KG1 (cell line): ENCODE data around the gene MTHFR.

Experiments used
- DNase-seq: peaks from one replicate; lab custom pipeline; 2025; lab: John Stamatoyannopoulos, UW

The MTHFR gene

DNA sequence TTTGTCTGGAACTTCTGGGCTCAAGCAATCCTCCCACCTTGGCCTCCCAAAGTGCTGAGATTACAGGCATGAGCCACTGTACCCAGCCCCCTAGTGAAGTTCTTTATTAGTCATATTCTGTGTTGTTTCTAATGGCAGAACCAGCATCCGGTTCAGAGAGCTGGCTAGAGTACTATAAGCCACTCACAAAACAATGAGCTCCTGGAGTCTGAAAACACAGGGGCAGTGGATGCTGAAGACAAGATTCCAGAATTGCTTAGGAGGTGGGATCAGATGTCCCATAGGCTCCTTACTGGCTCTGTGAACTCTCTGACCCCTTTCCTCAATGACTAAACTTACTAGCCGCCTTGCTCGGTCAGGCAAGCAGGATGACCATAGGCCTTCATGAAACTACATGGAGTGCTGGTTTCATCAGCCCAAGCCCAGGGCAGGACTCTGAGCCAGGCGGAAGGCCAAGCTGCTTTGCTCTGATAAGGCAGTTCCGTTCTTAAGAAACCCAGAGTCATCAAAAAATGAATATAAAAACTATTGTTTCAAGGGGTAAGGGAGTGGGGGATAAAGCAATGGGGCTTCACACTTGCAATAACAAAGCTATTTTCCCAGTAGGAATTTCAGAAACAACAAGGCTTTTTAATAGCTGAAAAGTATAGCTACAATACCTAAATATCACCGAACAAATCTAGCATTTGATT is 8.1 kb downstream of the MTHFR start:
- DNase-seq: no peak

DNA sequence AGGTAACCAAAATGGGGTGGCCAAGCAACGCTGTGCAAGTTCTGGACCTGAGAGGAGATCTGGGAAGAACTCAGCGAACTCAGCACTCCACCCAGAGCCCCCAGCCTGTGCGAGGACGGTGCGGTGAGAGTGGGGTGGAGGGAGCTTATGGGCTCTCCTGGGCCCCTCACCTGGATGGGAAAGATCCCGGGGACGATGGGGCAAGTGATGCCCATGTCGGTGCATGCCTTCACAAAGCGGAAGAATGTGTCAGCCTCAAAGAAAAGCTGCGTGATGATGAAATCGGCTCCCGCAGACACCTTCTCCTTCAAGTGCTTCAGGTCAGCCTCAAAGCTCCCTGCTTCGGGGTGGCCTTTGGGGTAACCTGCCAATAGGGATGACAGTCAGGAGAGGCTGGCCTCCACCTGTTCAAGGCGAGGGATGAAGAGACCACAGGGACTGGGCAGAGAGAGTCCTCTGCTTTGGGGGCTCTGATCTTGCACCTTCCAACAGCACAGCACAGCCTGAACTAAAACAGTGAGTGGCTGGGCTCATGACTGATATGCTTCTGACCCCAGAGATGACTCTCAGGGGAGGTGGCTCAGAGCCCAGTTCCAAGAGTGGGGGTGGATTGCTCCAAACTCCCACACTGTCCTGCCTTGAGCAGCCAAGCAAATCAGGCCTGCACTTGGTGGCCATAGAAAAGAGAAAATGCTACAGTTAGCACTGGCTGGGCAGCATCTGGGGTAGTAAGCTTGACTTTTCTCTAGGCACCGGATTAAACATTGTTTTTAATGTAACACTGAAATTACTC is 9.5 kb downstream of the MTHFR start:
- no peak for DNase-seq

DNA sequence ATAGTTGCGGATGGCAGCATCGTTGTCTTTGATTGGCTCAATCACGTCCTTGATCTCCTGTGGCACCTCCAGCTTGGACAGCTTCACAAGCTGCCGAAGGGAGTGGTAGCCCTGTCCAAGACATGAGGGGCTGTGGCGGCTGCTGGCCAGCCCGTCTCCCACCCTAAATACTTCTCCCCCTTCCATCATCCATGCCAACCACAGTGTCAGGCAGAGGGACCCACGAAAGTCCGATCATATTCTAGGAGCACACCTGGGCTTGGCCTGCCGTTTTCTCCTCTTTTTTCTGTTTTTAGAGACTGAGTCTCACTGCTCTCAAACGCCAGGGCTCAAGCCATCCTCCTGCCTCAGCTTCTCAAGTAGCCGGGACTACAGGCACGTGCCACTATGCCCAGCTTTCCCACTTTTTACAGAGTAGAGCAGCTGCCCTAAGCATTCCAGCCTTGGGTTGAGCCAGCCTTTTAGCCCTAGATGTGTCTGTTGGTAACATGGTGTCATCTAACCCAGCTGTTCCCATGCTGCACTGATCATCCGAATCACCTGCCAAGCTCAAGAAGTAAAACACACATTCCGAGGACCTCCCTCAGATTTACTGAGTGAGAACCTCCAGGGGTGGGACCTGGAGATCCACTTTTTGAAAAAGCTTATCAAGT is 10.4 kb downstream of the MTHFR start:
- no peak for DNase-seq

DNA sequence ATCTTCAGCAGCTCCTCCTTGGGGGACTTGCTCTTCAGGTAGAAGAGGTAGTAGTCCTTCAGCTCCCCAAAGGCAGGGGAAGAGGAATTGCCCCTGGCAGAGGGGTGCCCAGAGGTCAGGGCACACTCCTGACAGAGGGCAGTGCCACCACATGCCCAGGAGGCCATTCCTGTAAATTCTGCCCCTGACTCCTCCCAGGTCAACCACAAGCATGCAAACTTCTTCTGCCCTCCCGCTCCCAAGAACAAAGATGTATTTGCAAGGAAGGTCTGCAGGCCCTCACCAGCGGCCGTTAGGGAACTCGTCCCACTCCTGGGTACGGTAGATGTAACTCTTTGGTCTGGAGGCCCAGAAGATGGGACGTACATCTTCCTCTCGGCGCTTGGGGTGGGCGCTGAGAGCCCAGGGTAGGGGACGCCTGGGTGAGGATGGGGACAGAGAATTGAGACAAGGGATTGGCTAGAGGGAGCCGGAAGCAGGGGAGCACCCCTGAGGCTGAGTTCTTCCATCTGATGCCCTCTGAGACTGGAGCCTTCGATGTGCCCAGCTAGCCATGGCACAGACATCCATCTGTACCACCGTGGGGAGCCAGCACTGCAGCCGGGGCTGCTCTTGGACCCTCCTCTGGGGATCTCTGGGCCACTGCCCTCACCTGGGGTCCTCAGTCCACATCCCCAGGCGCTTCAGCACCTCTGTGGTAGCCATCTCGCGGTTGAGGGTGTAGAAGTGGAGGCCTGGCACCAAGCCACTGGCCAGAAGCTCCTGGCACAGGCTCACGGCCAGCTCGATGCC is 11.1 kb downstream of the MTHFR start:
- no peak for DNase-seq

DNA sequence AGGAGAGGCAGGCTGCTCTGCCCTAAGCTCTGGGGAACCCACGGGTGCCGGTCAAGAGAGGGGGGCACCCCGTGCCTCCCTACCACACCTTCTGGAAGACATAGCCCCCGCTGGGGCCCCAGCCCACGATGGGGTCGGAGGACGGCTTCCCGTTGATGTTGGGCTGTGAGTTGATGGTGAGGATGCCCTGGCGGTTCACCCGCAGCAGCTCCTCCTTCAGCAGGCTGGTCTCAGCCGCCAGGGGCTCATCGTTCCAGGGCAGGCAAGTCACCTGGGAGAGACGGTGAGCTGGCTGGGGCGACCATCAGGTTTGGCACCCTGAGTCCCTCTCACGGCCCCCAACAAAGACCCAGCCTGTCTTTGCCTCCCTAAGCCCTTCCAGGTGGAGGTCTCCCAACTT is 11.9 kb downstream of the MTHFR start:
- no peak for DNase-seq

DNA sequence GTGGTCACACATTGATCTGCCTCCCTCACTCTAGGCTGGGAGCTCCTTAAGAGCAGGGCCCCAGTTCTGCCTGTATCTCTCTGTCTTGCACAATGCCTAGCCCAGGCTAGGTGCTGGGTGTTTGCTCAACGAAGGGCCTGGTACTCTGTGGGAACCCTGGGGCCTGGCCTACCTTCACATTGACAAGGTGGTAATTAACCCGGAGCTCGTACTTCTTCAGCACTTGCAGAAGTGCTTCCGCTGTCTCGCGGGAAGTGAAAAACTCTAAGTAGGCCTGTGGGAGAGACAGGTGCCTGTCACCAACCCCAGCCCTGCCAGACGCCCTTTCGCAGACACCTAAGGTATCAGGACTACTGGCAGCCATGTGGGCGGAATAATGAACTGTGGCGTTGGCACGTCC is 13.7 kb downstream of the MTHFR start:
- no peak for DNase-seq

DNA sequence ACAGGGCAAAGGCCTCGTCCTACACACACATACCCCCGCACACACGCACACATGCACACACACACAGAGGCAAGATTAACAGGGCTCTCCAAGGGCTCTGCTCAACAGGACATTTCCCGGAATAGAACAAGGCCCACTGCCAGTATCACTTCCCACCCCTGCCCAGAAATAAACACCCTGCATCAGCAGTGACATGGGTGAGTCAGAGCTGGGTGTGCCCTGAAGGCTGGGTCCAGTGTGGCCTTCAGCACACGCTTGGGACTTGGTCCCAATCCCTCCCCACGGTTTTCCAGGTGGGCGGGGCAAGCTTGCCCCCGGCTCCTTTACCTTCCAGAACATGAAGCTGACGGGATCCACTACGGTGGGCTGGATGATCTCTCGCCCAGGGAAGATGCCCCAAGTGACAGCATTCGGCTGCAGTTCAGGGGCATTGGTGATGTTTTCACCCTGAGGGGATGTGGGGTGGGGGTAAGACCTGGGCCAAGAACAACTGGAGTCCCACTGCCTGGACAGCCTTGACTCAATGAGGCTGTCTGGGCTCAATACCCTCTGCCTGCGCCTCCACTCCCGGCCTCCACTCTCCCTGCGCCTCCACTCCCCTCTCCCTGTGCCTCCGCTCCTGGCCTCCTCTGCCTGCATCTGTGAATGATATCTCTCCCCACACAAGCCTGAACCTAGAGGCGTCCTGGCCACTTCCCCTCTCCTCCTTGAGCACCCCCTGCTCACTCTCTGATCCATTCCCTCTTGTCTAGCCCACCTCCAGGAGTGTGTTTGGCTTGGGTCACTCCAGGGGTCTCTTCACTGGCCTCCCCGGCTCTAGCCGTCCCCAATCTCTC is 14.7 kb downstream of the MTHFR start:
- no peak for DNase-seq

DNA sequence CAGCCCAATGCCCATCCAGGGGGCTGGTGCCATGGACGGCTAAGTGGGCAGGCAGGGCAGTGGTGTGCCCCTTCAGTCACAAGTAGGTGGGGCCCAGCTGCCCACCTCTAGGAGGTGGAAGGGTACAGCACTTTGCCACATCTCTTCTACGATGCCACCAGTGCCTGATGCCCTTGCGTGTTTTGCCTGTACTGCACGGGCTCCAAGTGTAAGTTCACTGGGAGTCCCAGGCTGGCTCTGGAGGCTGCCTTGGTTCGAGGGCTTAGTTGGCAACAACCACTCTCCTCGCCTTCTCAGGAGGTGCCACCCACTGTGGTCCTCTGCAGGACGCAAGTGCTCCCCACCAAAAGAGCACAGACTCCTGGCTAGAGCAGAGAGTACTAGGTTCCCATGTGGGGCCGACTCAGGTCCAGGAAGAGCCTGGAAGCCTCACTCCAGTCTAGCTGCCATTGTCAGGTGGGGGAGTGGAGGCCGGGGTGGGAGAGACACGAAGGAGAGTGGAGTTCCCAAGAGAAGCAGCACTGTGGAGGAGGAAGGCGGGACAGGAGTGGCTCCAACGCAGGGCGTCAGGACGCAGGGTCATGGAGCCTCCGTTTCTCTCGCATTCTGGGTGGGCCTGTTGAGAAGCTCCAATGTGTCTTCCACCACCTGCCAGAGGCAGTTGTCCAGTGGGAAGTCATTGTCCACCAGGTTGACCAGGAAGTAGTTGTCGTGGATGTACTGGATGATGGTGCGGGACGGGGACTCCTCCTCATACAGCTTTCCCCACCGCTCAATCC is 15.5 kb downstream of the MTHFR start:
- DNase-seq: no peak

DNA sequence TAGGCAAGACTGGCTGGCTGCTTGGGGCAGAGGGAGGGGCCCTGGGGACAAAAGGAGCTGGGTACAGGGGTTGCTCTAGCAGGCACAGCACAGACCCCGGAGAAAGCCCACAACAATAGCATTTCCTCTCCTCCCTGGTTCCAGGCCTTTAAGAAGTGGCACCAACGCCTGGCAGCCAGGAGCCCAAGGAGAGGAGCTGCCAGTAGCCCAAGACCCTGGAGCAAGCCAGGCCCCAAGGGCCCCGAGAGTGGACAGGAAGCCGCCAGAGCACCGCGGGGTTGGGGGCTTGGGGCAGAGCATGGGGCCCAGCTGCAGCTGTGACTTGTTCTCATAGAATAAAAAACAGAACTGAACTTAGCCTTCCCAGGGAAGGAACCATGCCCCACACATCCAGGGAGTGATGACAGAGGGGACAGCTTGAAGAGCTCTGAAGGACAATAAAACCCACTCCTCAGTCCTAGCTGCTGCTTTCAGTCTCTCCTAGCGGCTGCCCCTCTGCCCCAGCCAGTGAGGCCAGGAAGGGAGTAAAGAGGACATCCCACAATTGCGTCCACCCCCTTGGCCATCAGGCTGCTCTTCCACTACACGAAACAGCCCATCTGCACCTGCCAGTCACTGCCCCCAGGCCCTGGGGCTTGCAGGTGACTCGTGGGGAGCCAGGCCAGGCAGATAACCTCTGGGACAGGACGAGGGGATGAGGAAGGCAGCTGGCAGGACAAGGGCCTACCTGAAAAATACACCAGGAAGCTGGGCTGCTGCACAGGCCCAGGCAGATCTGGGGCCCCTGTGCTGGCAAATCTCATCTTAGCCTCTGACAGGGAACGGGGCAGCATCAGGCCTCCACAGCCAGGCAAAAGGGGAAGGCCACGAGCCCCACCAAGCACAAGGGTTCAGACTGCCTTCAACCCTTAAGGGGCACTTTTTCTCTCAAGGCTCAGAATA is 16.4 kb downstream of the MTHFR start:
- DNase-seq: no peak

DNA sequence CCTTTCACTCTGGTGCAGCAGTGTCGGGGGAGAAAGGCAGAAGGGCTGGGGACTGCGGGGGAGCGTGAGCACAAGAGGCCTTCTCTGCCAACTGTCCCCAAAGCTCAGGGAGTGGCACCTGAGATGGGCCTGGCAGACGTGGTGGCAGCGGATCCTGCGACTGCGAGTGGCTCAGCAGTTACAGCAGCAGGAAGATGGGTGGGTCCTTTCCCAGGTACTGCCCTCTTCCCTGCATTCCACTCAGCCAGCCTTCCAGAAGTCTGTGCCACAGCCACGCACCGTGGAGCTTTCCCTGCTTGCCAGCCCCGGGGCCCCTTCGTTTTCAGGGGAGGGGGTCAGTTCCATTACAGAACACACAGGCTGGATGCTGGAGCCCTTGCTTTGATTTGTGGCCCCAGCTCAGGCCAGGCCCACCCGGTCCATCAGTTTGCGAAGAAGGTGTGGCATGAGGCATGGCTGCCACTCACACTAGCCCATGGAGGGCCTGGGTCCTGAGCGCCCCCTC is 17.2 kb downstream of the MTHFR start:
- no peak for DNase-seq

DNA sequence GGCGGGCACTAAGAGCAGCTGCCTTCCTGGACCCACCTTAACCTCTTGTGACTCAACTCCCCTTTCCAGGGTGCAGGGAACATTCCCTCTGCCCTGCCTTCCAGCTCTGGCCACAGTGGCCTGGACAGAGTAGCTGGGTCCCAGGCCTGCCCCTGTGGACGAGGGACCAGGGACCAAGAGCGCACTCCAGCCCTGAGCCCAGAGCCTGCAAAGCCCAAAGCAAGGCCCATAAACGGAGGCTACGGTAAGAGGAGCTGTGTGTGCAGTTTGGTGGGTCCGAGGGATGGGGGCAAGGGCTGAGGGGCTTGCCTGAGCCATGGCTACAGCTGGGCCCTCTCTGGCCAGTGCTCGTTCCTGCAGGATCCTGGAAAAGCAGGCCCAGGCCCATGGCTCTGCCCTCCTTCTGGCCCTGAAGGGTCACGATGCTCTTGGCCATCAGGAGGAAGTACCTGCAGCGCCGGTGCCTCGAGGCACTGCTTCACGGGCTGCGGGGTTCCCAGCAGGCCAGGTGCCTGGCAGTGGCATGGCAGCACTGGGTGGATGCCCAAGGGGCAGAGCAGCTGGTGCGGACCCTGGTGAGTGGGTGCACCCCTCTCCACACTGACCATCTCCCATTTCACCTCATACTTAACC is 17.8 kb downstream of the MTHFR start:
- DNase-seq: no peak

DNA sequence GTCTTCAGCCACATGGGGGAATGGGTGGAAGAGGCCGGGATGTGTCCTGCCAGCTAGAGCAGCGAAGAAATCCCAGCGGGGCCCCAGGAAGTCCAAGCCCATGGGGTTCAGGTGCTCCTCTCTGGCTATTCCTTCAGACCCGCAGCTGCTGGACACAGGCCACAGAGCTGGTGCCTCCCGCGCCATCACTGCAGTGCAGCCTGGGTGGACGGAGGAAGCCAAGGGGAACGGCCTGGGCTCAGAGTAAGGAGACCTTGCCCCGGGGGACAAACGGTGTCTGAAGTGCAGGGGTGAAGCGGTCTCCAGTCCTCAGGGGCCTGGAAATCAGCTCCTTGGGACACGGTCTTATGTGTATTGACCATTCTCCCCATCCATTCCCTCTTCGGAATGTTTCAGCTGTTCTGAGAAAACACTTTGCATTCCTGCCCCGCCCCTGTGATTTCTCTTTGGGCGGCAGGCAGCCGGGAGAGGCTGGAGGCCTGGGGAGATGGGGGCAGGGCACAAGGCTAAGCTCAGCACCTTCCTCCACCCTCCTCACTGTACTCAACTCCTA is 18.4 kb downstream of the MTHFR start:
- DNase-seq: no peak

DNA sequence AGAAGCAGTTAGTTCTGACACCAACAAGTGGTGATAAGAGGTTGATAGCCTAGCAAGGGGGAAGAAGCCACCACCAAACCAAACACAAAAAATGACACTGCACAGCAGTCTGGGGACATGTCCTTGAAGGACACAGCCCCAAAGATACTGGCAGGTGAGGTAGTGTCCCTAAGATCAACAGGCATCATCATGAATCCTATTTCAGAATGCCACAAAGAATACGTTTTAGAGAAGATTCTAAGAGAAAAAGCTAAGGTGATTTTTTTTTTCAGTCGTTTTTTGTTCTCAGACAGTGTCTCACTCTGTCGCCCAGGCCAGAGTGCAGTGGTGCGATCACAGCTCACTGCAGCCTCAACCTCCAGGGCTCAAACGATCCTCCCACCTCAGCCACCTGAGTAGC is 19.6 kb downstream of the MTHFR start:
- DNase-seq: no peak

DNA sequence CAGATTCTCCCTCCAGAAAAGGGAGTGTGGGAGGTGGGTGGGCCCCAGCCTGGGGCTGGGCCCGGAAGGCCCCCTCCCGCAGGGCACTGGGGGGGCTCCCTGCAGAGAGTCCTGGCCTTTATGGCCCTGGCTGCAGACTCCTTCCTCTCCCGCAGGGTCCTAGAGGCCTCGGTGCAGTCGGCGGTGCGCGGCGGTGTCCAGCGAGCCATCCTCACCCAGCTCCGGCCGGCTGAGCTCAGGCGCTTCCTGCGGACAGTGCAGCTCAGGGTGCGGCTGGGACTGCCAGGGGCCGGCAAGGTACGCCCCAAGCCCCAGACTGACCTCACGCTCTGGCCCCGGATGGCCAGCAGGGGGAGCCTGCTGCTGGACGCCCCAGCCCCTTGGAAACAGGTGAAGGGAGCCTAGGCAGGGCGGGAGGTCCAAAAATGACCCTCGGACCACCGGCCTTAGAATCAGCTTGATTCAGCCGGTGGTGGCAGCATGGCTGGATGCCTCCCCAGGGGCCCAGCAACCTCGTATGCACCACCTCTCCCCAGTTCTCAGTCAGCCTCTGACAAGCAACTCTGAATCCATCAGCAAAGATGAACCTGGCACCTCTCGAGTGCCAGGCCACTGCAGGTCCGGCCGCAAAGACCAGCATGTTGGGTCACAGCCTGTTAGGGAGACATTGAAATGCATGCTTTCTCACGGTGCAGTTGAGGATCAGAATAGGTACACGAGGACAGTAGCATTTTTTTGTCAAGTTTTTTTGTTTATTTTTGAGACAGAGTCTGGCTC is 20.6 kb downstream of the MTHFR start:
- DNase-seq: peak; percentile 3

DNA sequence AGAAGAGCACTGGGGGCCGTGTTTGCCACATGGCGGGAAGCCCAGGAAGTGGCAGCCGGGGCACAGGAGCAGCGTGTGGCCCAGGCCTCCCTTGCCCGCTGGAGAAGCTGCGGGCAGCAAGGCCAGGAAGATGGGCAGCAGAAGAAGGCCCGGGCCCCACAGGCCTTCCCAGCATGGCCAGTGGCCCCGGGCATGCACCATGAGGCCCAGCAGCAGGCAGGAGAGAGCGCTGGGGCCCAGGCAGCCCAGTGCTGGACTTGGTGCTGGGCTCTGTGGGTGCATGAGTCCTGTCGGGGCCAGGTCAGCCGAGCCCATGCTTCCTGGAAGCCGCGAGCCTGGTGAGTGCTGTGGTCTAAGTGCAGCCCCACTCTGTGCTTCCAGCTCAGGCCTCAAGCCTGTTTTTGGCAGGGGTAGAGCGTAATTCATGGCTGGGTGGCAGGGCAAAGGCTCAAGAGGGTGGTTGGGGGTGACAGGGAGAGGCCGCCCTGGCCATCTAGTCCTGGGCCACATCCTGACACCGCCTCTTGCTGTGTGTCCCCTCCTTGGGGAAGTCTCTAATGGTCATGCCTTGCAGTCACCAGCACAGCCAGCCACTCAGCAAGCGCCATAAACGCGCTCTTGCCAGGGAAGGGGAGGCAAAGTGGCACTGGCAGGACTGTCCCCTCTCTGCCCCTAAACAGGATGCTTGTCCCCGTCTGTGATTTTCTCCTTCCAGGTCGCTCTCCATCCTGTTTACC is 21.3 kb downstream of the MTHFR start:
- DNase-seq: no peak

DNA sequence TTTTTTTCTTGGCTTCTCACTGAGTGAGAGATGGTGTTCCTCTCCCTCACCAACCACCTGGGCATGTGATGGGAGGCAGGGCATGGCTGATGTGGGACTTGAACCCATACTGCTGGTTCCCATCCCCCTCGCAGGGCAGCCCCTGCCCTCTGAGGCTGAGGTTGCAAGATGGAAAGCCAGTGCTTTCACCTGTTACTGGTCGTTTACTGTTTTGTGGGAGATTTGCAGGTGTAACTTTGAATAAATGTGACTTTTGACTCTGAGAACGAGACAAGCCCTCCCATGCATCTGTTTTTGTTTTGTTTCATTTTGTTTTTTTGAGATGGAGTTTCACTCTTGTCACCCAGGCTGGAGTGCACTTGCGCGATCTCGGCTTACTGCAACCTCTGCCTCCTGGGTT is 22.2 kb downstream of the MTHFR start:
- DNase-seq: no peak

DNA sequence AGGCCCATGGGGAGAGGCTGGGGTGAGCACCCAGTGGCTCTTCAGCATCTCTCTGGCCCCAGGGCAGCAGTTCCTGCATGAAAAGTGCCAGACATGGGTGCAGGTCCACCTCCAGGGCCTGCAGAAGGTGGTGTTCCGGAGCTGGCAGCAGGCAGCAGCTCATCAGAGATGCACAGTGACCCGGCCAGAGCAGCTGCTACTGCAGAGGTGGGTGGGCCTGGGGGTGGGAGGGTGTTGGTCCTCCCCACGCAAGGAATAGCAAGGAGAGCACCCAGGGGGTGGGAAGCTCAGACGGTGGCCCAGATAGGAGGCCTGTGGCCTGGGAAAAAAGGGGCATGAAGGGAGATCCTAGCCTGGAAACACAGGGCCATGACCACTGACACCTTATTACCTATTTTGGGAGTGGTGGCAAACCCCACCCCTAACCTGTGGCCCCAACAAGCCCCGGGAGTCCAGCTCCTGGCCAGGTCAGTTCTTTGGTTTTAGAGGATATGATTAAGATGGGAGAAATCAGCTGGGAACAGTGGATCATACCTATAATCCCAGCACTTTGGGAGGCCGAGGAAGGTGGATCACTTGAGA is 23.5 kb downstream of the MTHFR start:
- DNase-seq: no peak
